Neural cell (in vitro differentiated cells): ENCODE data around the gene DMAP1. TPM values are rescaled to one million over a fixed set of nuclear protein-coding genes. Genes with fewer than 3 reads are reported as not detected.

ENCODE experiments used
- H2AFZ ChIP-seq: fragments of 200-600, 300-800 bp; sonication (generic), shearing (Covaris generic); 2 replicates; pipeline ENCODE4 v1.6.0; 2014; ENCODE audit warnings: low read depth, mild to moderate bottlenecking, antibody characterized with exemption, low read length, moderate library complexity
- H3F3A ChIP-seq: fragments of 200-600 bp; shearing (Covaris generic); 2 replicates; pipeline ENCODE4 v1.6.1; 2016; ENCODE audit warnings: mild to moderate bottlenecking, moderate library complexity, mixed read lengths, antibody characterized with exemption, low read length; ENCODE audit not compliant: insufficient read depth, poor library complexity, severe bottlenecking
- H3K27ac ChIP-seq: fragments of 200-600, 300-800 bp; sonication (generic), shearing (Covaris generic); 2 replicates; pipeline ENCODE4 v1.5.1; 2014; ENCODE audit warnings: mild to moderate bottlenecking, low read length, moderate library complexity
- H3K27me3 ChIP-seq: fragments of 300-800, 200-600 bp; sonication (generic), shearing (Covaris generic); 2 replicates; pipeline ENCODE4 v1.6.0; 2014; ENCODE audit warnings: mild to moderate bottlenecking, low read depth, low read length, moderate library complexity; ENCODE audit not compliant: insufficient read depth
- H3K36me3 ChIP-seq: fragments of 300-800, 200-600 bp; sonication (generic), shearing (Covaris generic); 2 replicates; pipeline ENCODE4 v1.5.1; 2014; ENCODE audit warnings: mild to moderate bottlenecking, antibody characterized with exemption, low read length, moderate library complexity; ENCODE audit not compliant: insufficient read depth
- H3K4me2 ChIP-seq: fragments of 300-800, 200-600 bp; sonication (generic), shearing (Covaris generic); 2 replicates; pipeline ENCODE4 v1.6.0; 2014; ENCODE audit warnings: mild to moderate bottlenecking, low read length
- H3K4me3 ChIP-seq: fragments of 300-800, 200-600 bp; sonication (generic), shearing (Covaris generic); 2 replicates; pipeline ENCODE4 v1.5.1; 2014; ENCODE audit warnings: mild to moderate bottlenecking, low read length, moderate library complexity
- H3K79me2 ChIP-seq: fragments of 200-600 bp; shearing (Covaris generic); replicated peaks from 2 replicates; pipeline ENCODE4 v1.6.0; 2014; ENCODE audit warnings: mild to moderate bottlenecking, low read length, moderate library complexity; ENCODE audit not compliant: insufficient read depth
- H3K9ac ChIP-seq: fragments of 300-800, 200-600 bp; sonication (generic), shearing (Covaris generic); 2 replicates; pipeline ENCODE4 v1.6.1; 2016; ENCODE audit warnings: mild to moderate bottlenecking, low read length, mixed read lengths
- H3K9me2 ChIP-seq: fragments of 200-600 bp; shearing (Covaris generic); 2 replicates; pipeline ENCODE4 v1.6.1; 2016; ENCODE audit warnings: mild to moderate bottlenecking, low read length, mixed read lengths; ENCODE audit not compliant: insufficient read depth
- H3K9me3 ChIP-seq: fragments of 200-600, 300-800 bp; sonication (generic), shearing (Covaris generic); 2 replicates; pipeline ENCODE4 v1.6.1; 2016; ENCODE audit warnings: mild to moderate bottlenecking, mixed run types, low read length, moderate library complexity, mixed read lengths
- H4K20me1 ChIP-seq: fragments of 200-600 bp; shearing (Covaris generic); 2 replicates; pipeline ENCODE4 v1.6.1; 2016; ENCODE audit warnings: mild to moderate bottlenecking, mixed run types; ENCODE audit not compliant: insufficient read depth
- CTCF ChIP-seq: fragments of 450-650 bp; IDR thresholded peaks from 2 replicates; pipeline ENCODE4 v1.5.1; 2014; ENCODE audit warnings: antibody characterized with exemption, mild to moderate bottlenecking, moderate library complexity; ENCODE audit not compliant: poor library complexity, severe bottlenecking
- EP300 ChIP-seq: fragments of 450-650 bp; conservative IDR thresholded peaks from 2 replicates; pipeline ENCODE4 v1.6.1; 2014; ENCODE audit warnings: antibody characterized with exemption, mild to moderate bottlenecking, moderate library complexity; ENCODE audit not compliant: poor library complexity, severe bottlenecking
- EZH2 ChIP-seq: fragments of 200-600, 300-800 bp; shearing (Covaris generic), sonication (generic); IDR thresholded peaks from 2 replicates; pipeline ENCODE4 v1.6.1; 2014; ENCODE audit warnings: antibody characterized with exemption, low read length, borderline replicate concordance, mild to moderate bottlenecking; ENCODE audit not compliant: insufficient read depth, poor library complexity, severe bottlenecking
- MXI1 ChIP-seq: fragments of 450-650 bp; conservative IDR thresholded peaks from 2 replicates; pipeline ENCODE4 v1.6.1; 2014; ENCODE audit warnings: antibody characterized with exemption, mild to moderate bottlenecking; ENCODE audit not compliant: poor library complexity, severe bottlenecking
- POLR2AphosphoS5 ChIP-seq: IDR thresholded peaks from 2 replicates; pipeline ENCODE4 v1.6.1; 2012
- RAD21 ChIP-seq: fragments of 450-650 bp; conservative IDR thresholded peaks from 2 replicates; pipeline ENCODE4 v1.6.1; 2014; ENCODE audit warnings: antibody characterized with exemption, mild to moderate bottlenecking, moderate library complexity
- REST ChIP-seq: IDR thresholded peaks from 2 replicates; pipeline ENCODE4 v1.6.1; 2012; ENCODE audit warnings: borderline replicate concordance
- SMC3 ChIP-seq: fragments of 450-650 bp; conservative IDR thresholded peaks from 2 replicates; pipeline ENCODE4 v1.6.1; 2014; ENCODE audit warnings: antibody characterized with exemption, mild to moderate bottlenecking, moderate library complexity; ENCODE audit not compliant: poor library complexity
- TAF1 ChIP-seq: IDR thresholded peaks from 2 replicates; pipeline ENCODE4 v1.6.1; 2012; ENCODE audit warnings: low read depth
- polyA plus RNA-seq: library from polyadenylated mRNA; depleted of rRNA; stranded (reverse); fragments of >200 nt; gene quantifications from 2 replicates; pipeline ENCODE4 v1.2.3, GENCODE V29; 2014

DMAP1 gene
- polyA plus RNA-seq, 1 donor from 2014 or later, result 55.6 TPM

- no peak for TF ChIP-seq REST
- no peak for TF ChIP-seq TAF1
Observed at GRCh38 chr1:44223187-44223610, 9.9 kb downstream of the DMAP1 start (continued).

GRCh38 chr1:44225761-44226160 is 12.5 kb downstream of the DMAP1 start:
- Histone ChIP-seq H3K79me2 (no peaks in the 10 kb centered on the region), H3K4me3 (no peak overlapping the region), H3K36me3 (no peaks in the 10 kb centered on the region), H4K20me1 (no peaks in the 10 kb centered on the region), H3F3A (no peaks in the 10 kb centered on the region), H3K9ac (no peak overlapping the region), H3K9me2 (no peaks in the 10 kb centered on the region), H3K9me3 (no peaks in the 10 kb centered on the region), H3K4me2 (no peak overlapping the region), H3K27ac (no peak overlapping the region), H2AFZ (no peak overlapping the region), H3K27me3 (no peaks in the 10 kb centered on the region)
- no peak for TF ChIP-seq REST
- TF ChIP-seq EZH2, result no peak
- TF ChIP-seq POLR2AphosphoS5, result no peak
- TF ChIP-seq TAF1, result no peak
- no peak for TF ChIP-seq RAD21
- no peak for TF ChIP-seq EP300
- no peak for TF ChIP-seq SMC3
- no peak for TF ChIP-seq CTCF
- no peak for TF ChIP-seq MXI1
